Left ventricle myocardium inferior (tissue), 1 donor: ENCODE data around the gene ZNF512B. TPM values are rescaled to one million over a fixed set of nuclear protein-coding genes. Genes with fewer than 3 reads are reported as not detected.

Experiments
- DNase-seq: peaks from one replicate; pipeline ENCODE4 v3.0.0-alpha.2; 2020
- H3K27ac ChIP-seq: fragments of 200-600 bp; replicated peaks from 2 replicates; pipeline ENCODE4 v1.8.0; 2021
- H3K27me3 ChIP-seq: fragments of 200-600 bp; 2 replicates; pipeline ENCODE4 v1.8.0; 2021; ENCODE audit warnings: low read depth
- H3K36me3 ChIP-seq: fragments of 200-600 bp; 2 replicates; pipeline ENCODE4 v1.8.0; 2021
- H3K4me1 ChIP-seq: fragments of 200-600 bp; 2 replicates; pipeline ENCODE4 v1.8.0; 2021
- H3K4me3 ChIP-seq: fragments of 200-600 bp; 2 replicates; pipeline ENCODE4 v1.8.0; 2021; ENCODE audit warnings: mild to moderate bottlenecking, moderate library complexity
- H3K9me3 ChIP-seq: fragments of 200-600 bp; replicated peaks from 2 replicates; pipeline ENCODE4 v1.8.0; 2021
- intact Hi-C: fragments of 100-400 bp; cut with micrococcal nuclease; formaldehyde crosslinking; loops from one replicate; pipeline ENCODE4 v1.11.0; 2022
- total RNA-seq: library from RNA; stranded (reverse); fragmentation: NEBNext Ultra II Directional; extraction: Animal tissue kit (Norgen Biotek cat#: 25700); gene quantifications from one replicate; pipeline ENCODE4 v1.2.1, GENCODE V29; 2021
- TF ChIP-seq, protein P1 (sequence below): fragments of 200-600 bp; IDR thresholded peaks from 2 replicates; pipeline ENCODE4 v1.8.0; 2021; ENCODE audit warnings: antibody characterized with exemption, mild to moderate bottlenecking, borderline replicate concordance
- donor health status: DM: no; HTN: yes; CAD: no; lungs with severe emphysema.

Gene ZNF512B
- total RNA-seq, 1 donor from 2014 or later: 12.6 TPM

- no peak for DNase-seq
- Histone ChIP-seq H3K27me3 (no peaks in the 10 kb centered on the region), H3K4me1 (peaks cover 20% of the 10 kb centered on the region), H3K36me3 (peaks cover 86% of the 10 kb centered on the region), H3K4me3 (no peak overlapping the region), H3K9me3 (no peaks in the 10 kb centered on the region), H3K27ac (no peak overlapping the region)
- intact Hi-C loops: no loop called here
- TF ChIP-seq, protein P1, sequence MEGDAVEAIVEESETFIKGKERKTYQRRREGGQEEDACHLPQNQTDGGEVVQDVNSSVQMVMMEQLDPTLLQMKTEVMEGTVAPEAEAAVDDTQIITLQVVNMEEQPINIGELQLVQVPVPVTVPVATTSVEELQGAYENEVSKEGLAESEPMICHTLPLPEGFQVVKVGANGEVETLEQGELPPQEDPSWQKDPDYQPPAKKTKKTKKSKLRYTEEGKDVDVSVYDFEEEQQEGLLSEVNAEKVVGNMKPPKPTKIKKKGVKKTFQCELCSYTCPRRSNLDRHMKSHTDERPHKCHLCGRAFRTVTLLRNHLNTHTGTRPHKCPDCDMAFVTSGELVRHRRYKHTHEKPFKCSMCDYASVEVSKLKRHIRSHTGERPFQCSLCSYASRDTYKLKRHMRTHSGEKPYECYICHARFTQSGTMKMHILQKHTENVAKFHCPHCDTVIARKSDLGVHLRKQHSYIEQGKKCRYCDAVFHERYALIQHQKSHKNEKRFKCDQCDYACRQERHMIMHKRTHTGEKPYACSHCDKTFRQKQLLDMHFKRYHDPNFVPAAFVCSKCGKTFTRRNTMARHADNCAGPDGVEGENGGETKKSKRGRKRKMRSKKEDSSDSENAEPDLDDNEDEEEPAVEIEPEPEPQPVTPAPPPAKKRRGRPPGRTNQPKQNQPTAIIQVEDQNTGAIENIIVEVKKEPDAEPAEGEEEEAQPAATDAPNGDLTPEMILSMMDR: no peak
Observed at GRCh38 chr20:64009811-64010387, 40.2 kb upstream of the ZNF512B start.

- H3K4me1 ChIP-seq: peaks cover 32% of the 10 kb centered on the region
- no peak overlapping the region for H3K4me3 ChIP-seq
- DNase-seq: no peak
- no peaks in the 10 kb centered on the region for H3K9me3 ChIP-seq
- no peaks in the 10 kb centered on the region for H3K27me3 ChIP-seq
- peaks cover 94% of the 10 kb centered on the region for H3K36me3 ChIP-seq
- TF ChIP-seq, protein P1: no peak
- intact Hi-C loops: no loop called here
- H3K27ac ChIP-seq: no peak overlapping the region
Observed at GRCh38 chr20:64006902-64007301, 37.2 kb upstream of the ZNF512B start.

GRCh38 chr20:64006490-64006889 is 36.8 kb upstream of the ZNF512B start:
- intact Hi-C loops: no loop called here
- TF ChIP-seq, protein P1: no peak
- no peak overlapping the region for H3K4me3 ChIP-seq
- H3K9me3 ChIP-seq: no peaks in the 10 kb centered on the region
- peaks cover 32% of the 10 kb centered on the region for H3K4me1 ChIP-seq
- H3K36me3 ChIP-seq: peaks cover 96% of the 10 kb centered on the region
- DNase-seq: no peak
- no peak overlapping the region for H3K27ac ChIP-seq
- H3K27me3 ChIP-seq: no peaks in the 10 kb centered on the region

DNA sequence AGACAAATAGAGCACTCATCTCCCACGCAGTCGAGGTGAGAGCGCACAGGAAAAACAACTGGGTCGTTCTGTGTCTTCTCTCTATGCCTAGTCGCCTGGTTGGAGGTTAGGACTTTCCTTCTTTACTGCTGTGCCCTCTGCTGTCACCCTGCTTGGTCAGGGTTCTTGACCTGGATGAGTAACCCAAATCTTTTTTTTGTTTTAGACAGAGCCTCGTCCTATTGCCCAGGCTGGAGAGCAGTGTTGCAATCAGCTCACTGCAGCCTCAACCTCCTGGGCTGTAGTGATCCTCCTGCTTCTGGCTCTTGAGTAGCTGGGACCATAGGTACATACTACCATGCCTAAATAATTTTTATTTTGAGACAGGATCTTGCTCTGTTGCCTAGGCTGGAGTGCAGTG is 35.7 kb upstream of the ZNF512B start:
- H3K4me1 ChIP-seq: peaks cover 32% of the 10 kb centered on the region
- TF ChIP-seq, protein P1: no peak
- intact Hi-C loops: no loop called here

GRCh38 chr20:64003960-64004725 is 34.4 kb upstream of the ZNF512B start:
- Histone ChIP-seq H3K4me3 (no peak overlapping the region), H3K9me3 (no peaks in the 10 kb centered on the region), H3K27ac (no peak overlapping the region), H3K4me1 (peaks cover 32% of the 10 kb centered on the region), H3K36me3 (peaks cover 96% of the 10 kb centered on the region), H3K27me3 (no peaks in the 10 kb centered on the region)
- TF ChIP-seq, protein P1: no peak
- intact Hi-C loops: no loop called here
- no peak for DNase-seq

More for the DNA sequence above, 35.7 kb upstream of the ZNF512B start:
- H3K27me3 ChIP-seq: no peaks in the 10 kb centered on the region
- H3K27ac ChIP-seq: no peak overlapping the region
- no peaks in the 10 kb centered on the region for H3K9me3 ChIP-seq
- peaks cover 96% of the 10 kb centered on the region for H3K36me3 ChIP-seq
- no peak for DNase-seq
- no peak overlapping the region for H3K4me3 ChIP-seq
